Osteoblast (primary cell): ENCODE results near the gene TEDDM1. TPM values are rescaled to one million over a fixed set of nuclear protein-coding genes. Genes with fewer than 3 reads are reported as not detected.

Experiments
- DNase-seq: peaks from one replicate; pipeline ENCODE4 v3.0.0; 2011; ENCODE audit warnings: low spot score, mixed read lengths; ENCODE audit not compliant: insufficient read length; ENCODE audit errors: missing footprints
- H2AFZ ChIP-seq: 2 replicates; pipeline ENCODE4 v1.6.0; 2011; ENCODE audit warnings: mild to moderate bottlenecking, low read length
- H3K27ac ChIP-seq: 2 replicates; pipeline ENCODE4 v1.5.1; 2011; ENCODE audit warnings: mild to moderate bottlenecking, low read depth, low read length, moderate library complexity
- H3K27me3 ChIP-seq: 2 replicates; pipeline ENCODE4 v1.6.0; 2012; ENCODE audit warnings: mild to moderate bottlenecking, control low read depth, inconsistent platforms, low read length, moderate library complexity; ENCODE audit not compliant: insufficient read depth
- H3K36me3 ChIP-seq: 2 replicates; pipeline ENCODE4 v1.5.1; 2011; ENCODE audit warnings: mild to moderate bottlenecking, low read length, control low read depth, moderate library complexity; ENCODE audit not compliant: insufficient read depth
- H3K4me1 ChIP-seq: 2 replicates; pipeline ENCODE4 v1.5.1; 2011; ENCODE audit warnings: mild to moderate bottlenecking, low read length, control low read depth, moderate library complexity; ENCODE audit not compliant: insufficient read depth
- H3K4me2 ChIP-seq: 2 replicates; pipeline ENCODE4 v1.6.0; 2011; ENCODE audit warnings: mild to moderate bottlenecking, low read length; ENCODE audit not compliant: insufficient read depth
- H3K4me3 ChIP-seq: fragments of 200-600 bp; sonication (generic); 3 replicates; pipeline ENCODE4 v1.5.1; 2012; ENCODE audit warnings: mild to moderate bottlenecking, low read length, inconsistent platforms; ENCODE audit not compliant: insufficient read depth
- H3K79me2 ChIP-seq: 2 replicates; pipeline ENCODE4 v1.6.0; 2012; ENCODE audit warnings: mild to moderate bottlenecking, low read length, control low read depth, inconsistent platforms; ENCODE audit not compliant: insufficient read depth
- H3K9me3 ChIP-seq: 2 replicates; pipeline ENCODE4 v1.5.1; 2011; ENCODE audit warnings: low read depth, low read length, control low read depth
- H4K20me1 ChIP-seq: 2 replicates; pipeline ENCODE4 v1.6.0; 2012; ENCODE audit warnings: mild to moderate bottlenecking, low read length, control low read depth; ENCODE audit not compliant: insufficient read depth
- CTCF ChIP-seq: IDR thresholded peaks from 2 replicates; pipeline ENCODE4 v1.5.1; 2011; ENCODE audit warnings: mild to moderate bottlenecking, low read depth, low read length, moderate library complexity; ENCODE audit errors: extremely low read depth
- total RNA-seq: library from RNA; depleted of rRNA; stranded (reverse); fragments of >200 nt; gene quantifications from 2 replicates; pipeline ENCODE4 v1.2.3, GENCODE V29; 2012

TEDDM1 gene
- total RNA-seq, 1 donor: not detected

DNA sequence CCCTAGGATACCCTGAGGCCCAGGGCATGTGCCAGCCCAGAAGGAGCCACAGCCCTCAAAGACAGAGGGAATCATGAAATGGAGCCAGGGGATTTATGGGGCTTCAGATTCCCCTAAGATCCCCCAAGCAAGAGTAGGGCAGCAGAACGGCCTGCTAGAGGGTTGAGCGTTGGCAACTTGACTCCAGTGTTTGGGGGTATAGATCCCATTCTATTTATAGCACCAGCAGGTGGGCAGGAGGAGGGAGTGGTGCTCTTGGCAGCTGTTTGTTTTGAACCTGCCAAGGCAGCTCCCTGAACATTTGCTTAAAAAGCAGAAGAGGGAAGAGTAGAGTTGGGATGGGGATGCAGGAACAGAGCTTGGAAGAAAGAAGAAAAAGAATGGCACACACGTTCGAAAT lies 42.6 kb downstream of the TEDDM1 start:
- no peak overlapping the region for H3K27ac ChIP-seq
- H3K27me3 ChIP-seq: no peaks in the 10 kb centered on the region
- no peaks in the 10 kb centered on the region for H4K20me1 ChIP-seq
- no peak for TF ChIP-seq CTCF
- H2AFZ ChIP-seq: no peak overlapping the region
- no peak overlapping the region for H3K4me2 ChIP-seq
- H3K36me3 ChIP-seq: no peaks in the 10 kb centered on the region
- no peak for DNase-seq
- no peak overlapping the region for H3K4me3 ChIP-seq
- no peaks in the 10 kb centered on the region for H3K79me2 ChIP-seq
- H3K4me1 ChIP-seq: no peaks in the 10 kb centered on the region
- H3K9me3 ChIP-seq: no peaks in the 10 kb centered on the region

DNA sequence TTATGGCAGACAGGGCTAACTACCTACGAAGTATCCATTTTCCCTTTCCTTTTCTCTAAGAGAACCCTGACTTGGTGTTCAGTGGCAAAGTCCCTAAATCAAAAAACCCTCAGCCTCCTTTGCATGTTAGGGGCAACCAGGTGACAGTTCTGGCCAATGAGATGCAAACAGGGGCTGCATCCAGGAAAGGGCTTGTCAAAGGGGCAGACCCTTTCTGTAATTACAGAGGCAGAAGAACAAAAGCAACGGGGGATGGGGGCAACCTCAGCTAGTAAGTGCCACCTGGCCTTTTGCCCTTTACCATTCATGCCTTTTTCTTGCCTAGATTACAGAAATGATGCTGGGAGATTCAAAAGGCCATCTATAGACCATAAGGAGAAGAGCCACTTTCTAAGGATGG lies 43.3 kb downstream of the TEDDM1 start:
- no peaks in the 10 kb centered on the region for H3K9me3 ChIP-seq
- no peak for DNase-seq
- H3K4me3 ChIP-seq: no peak overlapping the region
- H3K27ac ChIP-seq: no peak overlapping the region
- no peaks in the 10 kb centered on the region for H3K4me1 ChIP-seq
- no peaks in the 10 kb centered on the region for H3K27me3 ChIP-seq
- H4K20me1 ChIP-seq: no peaks in the 10 kb centered on the region
- no peak for TF ChIP-seq CTCF
- H2AFZ ChIP-seq: no peak overlapping the region
- no peak overlapping the region for H3K4me2 ChIP-seq
- no peaks in the 10 kb centered on the region for H3K79me2 ChIP-seq
- H3K36me3 ChIP-seq: no peaks in the 10 kb centered on the region

DNA sequence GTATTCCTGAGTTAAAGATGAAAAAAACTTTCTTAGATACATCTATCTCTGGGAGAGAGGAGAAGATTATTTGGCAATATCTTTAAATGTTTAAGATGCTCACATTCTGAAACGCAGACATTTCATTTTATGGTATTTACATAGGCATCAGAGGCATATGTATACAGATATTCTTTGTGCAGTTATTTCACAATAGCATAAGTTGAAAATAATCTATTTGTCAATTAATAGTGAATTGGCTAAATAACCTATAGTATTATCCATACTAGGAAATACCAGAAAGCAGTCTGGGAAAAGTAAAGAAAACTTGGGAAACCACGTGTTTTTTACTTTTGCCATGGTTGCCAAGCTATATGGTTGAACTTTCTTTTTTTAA lies 44.8 kb downstream of the TEDDM1 start:
- Histone ChIP-seq H3K4me3 (no peak overlapping the region), H2AFZ (no peak overlapping the region), H4K20me1 (no peaks in the 10 kb centered on the region), H3K36me3 (no peaks in the 10 kb centered on the region), H3K27me3 (no peaks in the 10 kb centered on the region), H3K79me2 (no peaks in the 10 kb centered on the region), H3K4me1 (no peaks in the 10 kb centered on the region), H3K27ac (no peak overlapping the region), H3K9me3 (no peaks in the 10 kb centered on the region), H3K4me2 (no peak overlapping the region)
- DNase-seq: peak; percentile 51
- TF ChIP-seq CTCF: no peak

- Histone ChIP-seq H3K4me3 (no peak overlapping the region), H3K9me3 (no peaks in the 10 kb centered on the region), H3K4me2 (no peak overlapping the region), H3K4me1 (no peaks in the 10 kb centered on the region), H3K27ac (no peak overlapping the region), H4K20me1 (no peaks in the 10 kb centered on the region), H3K79me2 (no peaks in the 10 kb centered on the region), H2AFZ (no peak overlapping the region), H3K27me3 (no peaks in the 10 kb centered on the region), H3K36me3 (no peaks in the 10 kb centered on the region)
- DNase-seq: no peak
- no peak for TF ChIP-seq CTCF
Observed at GRCh38 chr1:182351790-182352364, 48.6 kb downstream of the TEDDM1 start.
